Medulla oblongata (tissue), 1 donor: ENCODE results near the gene ACTR8.
A peak's percentile ranks its signal among the peaks of the same experiment; 100 is the strongest.

Source experiments
- DNase-seq: peaks from one replicate; pipeline ENCODE4 v3.0.0-alpha.2; 2015; ENCODE audit errors: extremely low spot score

ACTR8 gene

GRCh38 chr3:53865732-53866499 lies 16.0 kb downstream of the ACTR8 start:
- DNase-seq, result no peak

DNA sequence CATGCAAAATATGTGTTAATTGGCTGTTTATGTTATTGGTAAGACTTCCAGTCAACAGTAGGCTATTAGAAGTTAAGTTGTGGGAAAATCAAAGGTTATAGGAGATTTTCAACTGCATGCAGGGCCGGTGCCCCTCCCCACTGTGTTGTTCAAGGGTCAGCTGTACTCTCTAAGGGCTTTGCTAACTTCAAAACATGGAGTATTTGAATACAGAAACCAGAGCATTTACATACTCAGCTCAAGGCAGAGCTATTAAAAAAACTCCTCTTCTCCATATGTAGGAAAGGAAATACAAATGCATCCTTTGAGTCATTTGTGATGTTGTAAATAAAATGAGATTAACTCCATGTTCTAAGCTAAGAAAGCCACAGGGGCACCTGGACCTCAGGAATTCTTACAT lies 18.8 kb downstream of the ACTR8 start:
- DNase-seq, result no peak

DNA sequence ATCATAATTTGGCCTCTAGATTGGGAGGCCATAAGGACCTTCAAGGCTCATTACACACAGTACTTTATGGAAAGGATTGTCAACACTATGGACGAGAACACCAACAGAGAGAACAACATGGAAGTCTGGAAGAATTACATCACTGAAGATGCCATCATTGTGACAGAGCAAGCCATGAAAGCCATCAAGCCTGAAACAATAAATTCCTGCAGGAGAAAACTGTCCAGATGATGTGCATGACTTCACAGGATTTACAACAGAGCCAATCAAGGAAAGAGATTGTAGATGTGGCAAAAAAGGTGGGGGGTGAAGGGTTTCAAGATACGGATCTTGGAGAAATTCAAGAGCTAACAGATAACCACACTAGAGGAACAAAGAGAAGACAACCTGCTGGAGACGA lies 19.7 kb downstream of the ACTR8 start:
- no peak for DNase-seq

GRCh38 chr3:53860196-53860595 lies 21.8 kb downstream of the ACTR8 start:
- DNase-seq, result no peak

DNA sequence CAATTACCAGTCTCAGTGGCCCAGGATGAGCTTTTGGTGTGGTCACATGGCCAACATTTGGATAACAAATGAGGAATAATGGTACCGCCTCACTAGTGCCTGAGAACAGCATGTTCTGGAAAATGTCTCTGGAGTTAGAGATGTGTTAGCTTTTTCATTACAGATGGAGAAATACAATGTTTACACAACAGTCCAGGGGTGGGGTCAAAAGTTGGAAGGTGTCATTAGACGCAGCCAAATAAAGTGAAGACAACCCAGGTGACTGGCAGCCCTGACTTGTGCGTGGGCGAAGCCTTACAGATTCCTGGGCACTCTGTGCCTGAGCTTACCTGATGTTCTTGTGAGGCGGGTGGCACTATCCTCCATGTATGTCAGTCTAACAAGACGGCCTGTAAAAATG lies 22.8 kb downstream of the ACTR8 start:
- no peak for DNase-seq

GRCh38 chr3:53858096-53858741 lies 23.7 kb downstream of the ACTR8 start:
- no peak for DNase-seq

GRCh38 chr3:53856964-53857363 lies 25.0 kb downstream of the ACTR8 start:
- no peak for DNase-seq

DNA sequence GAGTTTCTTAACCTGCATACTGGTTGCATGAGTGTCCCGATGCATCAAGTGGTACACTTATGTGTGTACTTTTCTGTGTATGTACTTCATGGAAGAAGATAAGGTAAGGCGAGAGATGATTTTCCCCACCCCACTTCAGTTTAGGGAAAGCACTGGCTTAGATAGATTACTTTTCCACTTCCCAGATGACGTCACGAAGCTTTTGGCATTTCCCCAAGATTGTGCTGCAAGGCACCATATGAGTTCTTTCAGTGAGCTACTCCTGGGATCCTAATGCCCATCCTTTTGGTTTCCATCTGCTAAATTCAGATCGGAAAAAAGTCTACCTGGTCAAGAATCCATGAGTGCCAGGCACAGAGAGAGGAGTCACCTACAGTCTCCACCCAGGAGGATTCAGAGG lies 31.1 kb downstream of the ACTR8 start:
- DNase-seq, result no peak

DNA sequence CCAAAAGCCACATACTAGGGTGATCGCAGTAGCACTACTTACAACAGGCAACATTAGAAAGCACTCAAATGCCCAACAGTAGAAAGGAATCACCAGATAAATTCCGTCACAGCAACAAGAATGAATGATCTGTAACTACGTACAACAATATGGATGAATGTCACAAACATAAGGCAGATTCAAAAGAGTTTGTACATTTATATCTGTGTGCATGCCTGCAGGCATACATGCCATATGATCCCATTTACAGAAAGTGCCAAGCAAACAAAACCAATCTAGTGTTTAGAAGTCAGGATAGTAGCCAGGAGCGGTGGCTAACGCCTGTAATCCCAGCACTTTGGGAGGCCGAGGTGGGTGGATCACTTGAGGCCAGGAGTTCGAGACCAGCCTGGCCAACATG lies 32.0 kb downstream of the ACTR8 start:
- DNase-seq, result no peak

DNA sequence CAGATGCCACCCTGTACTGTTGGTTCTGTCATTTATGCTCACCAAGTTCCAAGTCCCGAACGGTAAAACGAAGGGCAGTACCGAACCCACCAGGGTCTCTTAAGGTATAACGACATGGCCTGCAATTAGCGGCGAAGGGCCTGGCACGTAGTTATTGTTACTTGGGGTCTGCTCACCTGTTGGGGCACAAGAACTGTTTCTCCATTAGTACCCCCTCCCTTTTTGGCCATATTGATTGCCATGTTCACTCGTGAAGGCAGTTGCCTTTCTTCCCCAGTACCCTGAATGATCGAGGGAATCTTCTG lies 35.1 kb downstream of the ACTR8 start:
- DNase-seq, result no peak

DNA sequence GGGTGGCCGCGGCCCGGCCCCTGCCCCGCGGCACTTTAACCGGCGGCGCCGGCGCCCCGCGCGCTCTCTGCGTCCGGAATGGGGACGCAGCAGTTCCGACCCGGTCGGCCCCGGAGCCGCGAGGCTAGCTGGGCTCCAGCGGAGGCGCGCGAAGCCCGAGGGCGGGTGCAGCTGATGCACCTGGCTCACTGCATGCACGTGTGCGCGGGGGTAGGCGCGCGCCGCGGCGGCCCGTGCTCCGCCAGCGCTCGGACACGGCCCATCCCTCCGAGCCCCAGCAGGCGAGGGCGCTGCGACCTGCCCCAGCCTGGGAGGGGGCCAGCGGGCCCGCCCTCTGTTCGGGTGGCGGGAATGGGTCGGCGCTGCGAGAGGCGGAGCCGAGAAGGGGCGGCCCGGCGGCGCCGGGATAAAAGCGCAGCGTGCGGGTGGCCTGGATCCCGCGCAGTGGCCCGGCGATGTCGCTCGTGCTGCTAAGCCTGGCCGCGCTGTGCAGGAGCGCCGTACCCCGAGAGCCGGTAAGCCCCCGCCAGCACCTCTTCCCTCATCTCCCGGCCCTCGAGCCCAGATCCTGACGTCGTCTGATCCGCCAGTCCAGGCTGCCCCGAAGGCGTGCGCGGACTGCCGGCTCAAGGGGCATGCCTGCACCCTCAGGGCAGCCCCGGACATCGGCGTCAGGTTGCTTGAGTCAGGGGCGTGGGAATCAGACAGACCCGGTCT lies 35.7 kb downstream of the ACTR8 start, which contains the start of the genes CHDH and IL17RB:
TSS of gene CHDH (minus strand) at position 286 of the 717 bp plus-strand sequence. CDS start 22,411 bp downstream, outside the sequence.
TSS of gene IL17RB (plus strand) at position 435 of the 717 bp plus-strand sequence. CDS start at position 456, 21 bp downstream.
- DNase-seq, result peak; percentile 75

DNA sequence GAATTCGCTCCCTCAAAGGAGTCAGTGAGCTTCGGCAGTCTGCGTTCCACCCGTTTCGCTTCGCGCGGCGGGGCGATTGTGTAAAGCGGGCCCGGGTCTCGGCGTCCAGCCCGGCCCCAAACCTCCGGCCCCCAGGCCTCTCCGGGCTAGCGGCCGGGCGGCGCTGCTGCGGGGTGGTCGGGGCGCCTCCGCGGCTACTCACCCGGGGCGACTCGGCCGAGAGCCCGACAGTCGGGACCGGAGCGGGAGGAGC lies 36.1 kb downstream of the ACTR8 start:
- no peak for DNase-seq

GRCh38 chr3:53845103-53845880 lies 36.7 kb downstream of the ACTR8 start:
- peak; percentile 65 for DNase-seq

GRCh38 chr3:53844262-53845102 lies 37.5 kb downstream of the ACTR8 start:
- DNase-seq, result peak; percentile 28

DNA sequence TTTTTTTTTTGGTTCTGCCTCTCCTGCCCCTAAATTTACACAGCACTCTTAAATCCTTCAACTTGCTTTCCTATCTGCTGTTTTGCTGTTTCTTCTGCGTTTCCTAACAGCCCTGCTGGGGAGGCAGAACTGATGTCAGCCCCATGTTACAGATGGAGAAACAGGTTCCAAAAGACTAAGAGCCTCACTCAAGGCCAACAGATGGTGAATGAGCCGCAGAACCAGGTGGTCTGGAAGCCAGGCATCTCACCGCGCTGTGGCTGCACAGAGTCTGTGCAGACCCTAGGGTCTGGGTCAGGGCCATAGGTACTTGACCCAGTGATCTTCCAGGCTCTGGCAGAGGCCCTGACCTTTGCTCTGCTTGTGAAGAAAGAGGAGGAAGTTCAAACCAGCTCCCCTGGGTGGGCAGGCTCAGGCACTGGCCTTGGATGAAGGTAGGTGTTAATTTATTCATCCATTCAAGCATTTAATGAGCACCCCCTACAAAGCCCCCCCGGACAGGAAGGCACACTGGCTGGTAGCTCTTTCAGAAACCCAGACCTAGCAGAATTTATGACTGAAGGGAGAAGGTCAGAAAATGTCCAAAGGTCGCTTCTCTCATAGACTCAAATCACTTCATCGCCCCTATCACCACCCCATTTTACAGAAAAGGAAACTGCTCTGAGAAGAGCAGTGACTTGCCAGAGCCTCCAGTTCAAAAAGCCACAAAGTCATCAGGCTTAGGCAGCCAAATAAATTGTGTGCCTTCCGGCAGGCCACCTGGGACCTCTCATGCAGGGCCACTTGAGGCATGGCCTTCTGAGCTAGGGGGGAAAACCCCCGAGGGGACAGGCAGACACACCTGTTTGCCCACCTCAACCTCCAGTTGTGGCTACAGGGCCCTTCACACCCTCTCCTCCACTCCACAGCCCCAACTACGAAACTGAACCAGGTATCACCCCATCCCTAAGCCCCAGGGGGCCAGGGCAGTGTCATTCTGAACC lies 38.5 kb downstream of the ACTR8 start:
- no peak for DNase-seq

DNA sequence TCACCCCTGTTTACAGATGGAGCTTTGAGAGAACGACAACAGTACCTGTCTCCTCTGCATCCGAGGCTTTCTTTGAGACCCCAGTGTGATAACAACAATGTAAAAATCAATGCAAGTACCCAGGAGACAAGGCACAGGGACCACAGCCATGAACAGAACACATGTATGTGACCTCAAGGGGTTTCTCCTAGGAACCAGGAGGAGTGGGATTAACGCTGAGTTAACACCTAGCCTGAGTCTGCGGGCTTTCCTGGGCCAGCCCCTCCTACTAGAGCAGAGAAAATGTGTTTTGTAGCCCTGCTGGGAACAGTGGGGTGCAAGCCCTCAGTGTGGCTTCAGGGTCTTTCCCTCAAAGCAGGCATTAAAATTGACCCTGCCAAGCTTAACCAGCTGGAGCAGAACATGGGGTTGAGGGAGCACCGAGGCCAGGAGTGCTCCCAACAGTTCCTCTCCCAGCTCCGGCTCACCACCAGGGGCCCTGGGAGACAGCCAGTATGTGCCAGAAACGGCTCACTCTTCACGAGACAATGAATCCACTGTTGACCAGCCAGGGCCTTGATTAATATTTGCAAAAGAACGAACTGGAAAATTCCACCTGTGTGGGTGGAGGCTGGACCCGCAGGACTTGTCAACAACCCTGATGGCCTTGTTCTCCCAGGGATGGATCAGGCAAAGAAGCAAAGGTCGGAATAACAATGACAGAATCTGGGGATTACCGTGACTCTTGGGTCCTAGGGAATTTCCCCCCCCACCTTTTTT lies 39.3 kb downstream of the ACTR8 start:
- peak; percentile 93 for DNase-seq

- DNase-seq, result no peak
Observed at GRCh38 chr3:53841296-53841695, 40.7 kb downstream of the ACTR8 start.

DNA sequence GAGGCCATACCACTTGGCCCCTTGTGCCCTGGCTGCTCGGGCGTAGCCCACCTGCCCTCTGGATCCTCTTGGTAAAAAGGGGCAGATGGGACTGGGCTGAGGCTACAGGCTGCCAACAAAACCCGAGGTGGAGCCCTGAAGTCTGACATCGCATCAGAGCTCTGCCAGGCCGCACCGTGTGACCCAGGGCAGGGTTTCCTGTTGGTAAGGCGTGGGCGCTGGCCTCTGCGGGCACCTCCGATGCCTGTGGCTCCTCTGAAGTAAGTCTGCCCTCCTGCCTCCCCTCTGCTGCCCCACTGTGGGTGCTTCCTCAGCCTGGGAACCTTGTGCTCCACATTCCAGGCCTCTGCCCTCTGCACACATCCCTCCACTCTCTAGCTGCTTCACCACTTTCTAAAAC lies 44.6 kb downstream of the ACTR8 start:
- DNase-seq, result no peak

- DNase-seq, result no peak
Observed at GRCh38 chr3:53836084-53836872, 45.7 kb downstream of the ACTR8 start.
